ENCODE data around the gene ZBBX.

- no peak for TF ChIP-seq CTCF (IDR thresholded peaks at IDR 0.05; ENCODE audit: poor library complexity)
- no peak for TF ChIP-seq EZH2 (IDR thresholded peaks at IDR 0.05; ENCODE audit: borderline replicate concordance)
Measured at GRCh38 chr3:167274141-167274874, 105.8 kb downstream of the ZBBX start.

Measured in hepatocyte (in vitro differentiated cells).